Measurements from ENCODE around the gene MROH7.
"Not testable (repeated sequence)": the region's sequence is repeated elsewhere in the genome, so short reads cannot be mapped to it uniquely, and the experiment has no call there.

The MROH7 gene

GRCh38 chr1:54610048-54610447 lies 31.5 kb upstream of the MROH7 start:
- no peak for DNase-seq

- no peak for DNase-seq
These were observed 30.7 kb upstream of the MROH7 start for GRCh38 chr1:54610601-54611580.

DNA sequence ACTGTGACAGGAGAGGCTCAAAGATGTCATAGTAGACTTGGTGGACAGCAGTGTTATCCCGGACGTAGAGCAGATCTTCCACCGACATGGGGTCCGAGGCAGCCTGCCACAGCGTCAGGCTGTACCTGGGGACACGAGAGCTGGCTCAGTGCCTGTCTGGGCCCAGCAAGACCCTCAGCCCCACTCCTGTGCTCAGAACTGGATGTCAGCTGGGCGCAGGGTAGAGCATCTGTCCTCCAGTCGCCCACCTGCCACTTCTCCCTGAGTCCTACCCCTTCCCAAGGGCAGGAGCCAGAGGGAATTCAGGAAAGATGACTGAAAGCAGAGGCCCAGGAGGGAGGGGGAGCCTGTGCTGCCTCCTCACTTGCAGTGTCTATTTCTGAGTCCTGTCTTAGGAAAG lies 30.0 kb upstream of the MROH7 start:
- no peak for DNase-seq

GRCh38 chr1:54614024-54614423 lies 27.6 kb upstream of the MROH7 start:
- DNase-seq, result no peak

DNA sequence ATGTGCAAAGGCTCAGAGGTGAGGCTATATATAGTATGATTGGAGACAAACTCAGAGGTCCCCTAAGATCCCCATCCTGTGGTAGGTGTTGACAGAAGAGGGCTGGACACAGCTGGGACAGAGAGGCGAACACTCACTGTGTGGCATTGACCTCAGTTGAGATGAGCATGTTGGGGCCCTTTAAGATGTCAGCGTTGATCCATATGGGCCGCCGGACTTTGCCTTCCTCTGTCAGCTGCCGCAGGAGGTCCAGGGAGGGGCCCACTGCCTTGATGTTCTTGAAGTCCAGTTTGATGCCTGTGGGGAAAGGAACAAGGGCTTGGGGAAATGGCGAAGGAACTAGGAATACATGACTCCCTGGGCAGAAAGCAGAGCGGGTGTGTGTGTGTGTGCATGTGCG lies 27.0 kb upstream of the MROH7 start:
- no peak for DNase-seq

DNA sequence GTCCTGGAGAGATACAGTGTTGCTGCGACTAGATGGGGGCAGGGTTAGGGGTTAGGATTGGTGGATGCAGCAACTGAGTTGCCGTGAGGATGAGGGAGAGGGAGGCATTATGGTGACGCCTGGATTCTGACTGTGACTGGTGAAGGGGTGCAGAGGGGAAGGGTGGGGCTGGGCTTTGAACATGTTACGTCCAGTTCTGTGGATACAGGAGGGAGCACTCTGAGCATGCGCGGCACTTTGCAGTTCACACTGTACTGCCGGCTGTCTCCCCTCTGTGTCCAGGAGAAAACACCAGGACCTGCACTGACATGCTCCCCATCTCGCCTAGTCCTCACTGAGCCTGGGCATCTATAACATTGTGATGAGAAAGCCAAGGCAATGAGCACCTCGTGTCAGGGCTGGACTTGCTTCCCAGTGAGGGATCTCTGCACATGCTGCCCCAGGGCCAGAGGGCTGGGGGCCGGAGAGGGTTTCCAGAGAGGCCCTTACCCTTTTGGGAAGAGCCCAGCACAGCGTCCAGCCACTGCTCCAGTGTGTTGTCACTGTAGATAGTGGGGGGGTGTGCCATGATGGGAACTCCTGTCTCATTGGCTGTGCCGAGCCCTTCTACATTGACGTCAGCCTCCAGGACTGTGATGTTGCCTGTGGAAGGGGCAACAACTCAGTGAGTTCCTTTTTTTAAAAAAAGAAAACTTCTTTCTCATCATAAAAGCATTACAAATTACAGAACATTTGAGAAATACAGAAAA lies 25.9 kb upstream of the MROH7 start:
- DNase-seq, result no peak

DNA sequence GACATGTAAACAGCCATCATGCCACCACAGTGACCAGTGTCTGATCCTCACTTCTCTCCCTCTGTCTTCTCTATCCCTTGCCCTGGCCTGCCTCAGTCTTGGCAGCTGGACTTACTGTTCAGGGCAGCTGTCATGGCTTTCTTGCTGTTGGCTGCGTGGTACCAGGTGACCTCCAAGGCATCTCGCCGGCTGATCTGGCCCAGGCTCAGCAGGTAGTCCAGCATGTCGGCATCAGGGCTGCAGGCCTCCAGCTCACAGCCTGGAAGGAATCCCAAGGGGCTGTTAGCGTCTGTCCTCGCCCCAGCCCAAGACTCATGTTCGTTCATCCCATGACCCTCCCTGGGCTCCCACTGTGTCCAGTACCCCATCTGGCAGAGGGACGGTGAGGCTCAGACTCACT lies 21.8 kb upstream of the MROH7 start:
- no peak for DNase-seq

- no peak for DNase-seq
These were observed 18.2 kb upstream of the MROH7 start, which contains the start of gene FAM151A for GRCh38 chr1:54623216-54624007. TSS of gene FAM151A (minus strand) at chr1:54623525. CDS start at chr1:54623395, 130 bp downstream.

- no peak for DNase-seq
These were observed 16.8 kb upstream of the MROH7 start for GRCh38 chr1:54624466-54625464.

GRCh38 chr1:54627196-54627595 lies 14.4 kb upstream of the MROH7 start:
- DNase-seq, result no peak

- DNase-seq, result not testable (repeated sequence)
These were observed 5.8 kb upstream of the MROH7 start for GRCh38 chr1:54635804-54636203.

- DNase-seq, result not testable (repeated sequence)
These were observed 4.8 kb upstream of the MROH7 start for GRCh38 chr1:54636461-54637446.

DNA sequence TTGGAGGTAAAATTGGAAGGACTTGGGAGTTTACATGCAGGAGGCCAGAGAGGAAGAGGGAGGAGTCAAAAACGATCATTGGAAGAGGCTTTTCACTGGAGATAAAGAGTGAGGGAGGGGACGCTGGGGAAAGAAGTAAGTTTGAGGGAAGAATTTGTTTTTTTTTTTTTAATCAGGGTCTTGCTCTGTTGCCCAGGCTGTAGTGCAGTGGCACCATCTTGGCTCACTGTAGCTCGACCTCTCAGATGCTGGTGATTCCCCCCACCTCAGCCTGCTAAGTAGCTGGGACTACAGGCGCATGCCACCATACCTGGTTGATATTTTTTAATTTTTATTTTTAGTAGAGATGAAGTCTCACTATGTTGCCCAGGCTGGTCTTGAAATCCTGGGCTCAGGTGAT lies 1.2 kb upstream of the MROH7 start:
- no peak for DNase-seq

DNA sequence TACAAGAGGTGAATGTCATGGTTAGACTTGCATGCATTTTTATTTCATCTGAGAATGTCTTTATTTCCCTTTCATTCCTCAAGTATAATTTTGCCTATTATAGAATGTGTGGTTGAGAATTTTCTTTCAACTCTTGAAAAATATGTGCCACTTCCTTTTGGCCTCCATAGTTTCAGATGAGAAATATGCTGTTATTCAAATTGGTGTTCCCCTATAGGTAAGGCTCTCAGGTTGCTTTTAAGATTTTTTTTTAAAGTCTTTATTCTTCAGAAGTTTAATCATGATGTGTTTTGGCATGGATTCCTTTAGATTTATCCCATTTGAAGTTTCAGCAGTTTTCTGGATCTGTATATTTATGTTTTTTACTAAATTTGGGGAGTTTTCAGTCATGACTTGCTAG lies 2.1 kb downstream of the MROH7 start:
- no peak for DNase-seq

- DNase-seq, result no peak
These were observed 4.5 kb downstream of the MROH7 start for GRCh38 chr1:54645806-54646676.

GRCh38 chr1:54649130-54649898 lies 7.7 kb downstream of the MROH7 start:
- no peak for DNase-seq

GRCh38 chr1:54649921-54650320 lies 8.3 kb downstream of the MROH7 start:
- no peak for DNase-seq

GRCh38 chr1:54650417-54650816 lies 8.8 kb downstream of the MROH7 start:
- no peak for DNase-seq

Data from fibroblast of skin of scalp (primary cell).